EL (cell line): Measurements from ENCODE around the gene KBTBD2.
"Not testable (repeated sequence)": the region's sequence is repeated elsewhere in the genome, so short reads cannot be mapped to it uniquely, and the experiment has no call there.

Source experiments
- DNase-seq: peaks from one replicate; pipeline ENCODE4 v3.0.0-alpha.2; 2016

KBTBD2 gene

DNA sequence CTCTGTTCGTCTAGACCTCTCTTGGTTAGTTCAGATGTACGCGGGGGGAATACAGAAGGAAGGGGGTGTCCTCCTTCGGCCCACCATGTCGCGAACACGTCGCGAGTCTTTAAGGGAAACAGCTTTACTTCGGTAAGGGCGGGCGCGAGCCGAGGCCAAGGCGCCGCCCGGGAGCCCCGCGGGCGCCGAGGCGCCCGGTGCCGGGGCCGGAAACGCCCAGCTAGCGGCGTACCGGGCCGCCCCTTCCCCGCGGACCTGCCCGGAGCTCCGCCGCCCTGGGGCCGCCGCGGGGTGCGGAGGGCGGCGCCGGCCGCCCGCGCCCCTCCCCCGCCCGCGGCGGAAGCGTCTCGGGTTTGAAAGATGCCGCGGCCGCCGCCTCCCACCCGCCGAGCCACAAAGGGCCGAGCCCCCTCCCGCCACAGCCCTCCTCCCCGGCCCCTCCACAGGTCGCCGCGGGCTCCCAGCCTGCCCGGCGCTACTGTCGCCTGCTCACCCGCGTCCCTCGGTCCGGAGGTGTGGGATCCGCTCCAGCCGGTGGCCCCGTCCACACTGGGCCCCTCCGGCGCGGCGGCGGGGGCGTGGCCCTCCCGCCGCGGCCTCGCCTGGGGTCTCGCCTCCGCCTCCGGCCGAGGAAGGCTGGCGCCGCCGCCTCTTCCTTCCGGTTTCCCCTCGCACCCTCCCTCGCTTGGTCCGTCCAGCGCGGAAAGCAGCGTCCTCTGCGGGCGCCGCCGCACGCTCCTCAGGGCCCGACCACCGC is at the start of gene KBTBD2:
KBTBD2 (minus strand) TSS at position 718 of the 757 bp plus-strand sequence. CDS start 12,156 bp downstream, outside the sequence.
- DNase-seq = peak; percentile 90

DNA sequence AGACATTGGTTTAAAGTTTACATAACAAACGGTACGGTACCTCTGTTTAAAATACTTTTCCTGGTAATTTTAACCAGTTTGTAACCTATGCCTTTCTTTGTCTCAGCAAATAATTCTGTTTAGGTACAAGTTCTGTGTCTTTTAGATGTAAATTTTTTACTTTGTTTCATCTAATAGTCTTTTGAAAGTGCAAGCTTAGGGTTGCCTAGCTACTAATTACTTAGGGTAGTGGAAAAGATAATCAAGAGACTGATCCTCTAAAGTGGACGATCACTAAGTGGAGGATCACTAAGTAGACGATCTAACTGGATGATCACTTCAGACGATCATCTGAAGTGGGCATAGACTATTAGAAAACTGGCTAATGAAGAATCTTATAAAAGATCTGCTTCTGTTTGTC is 49.6 kb upstream of the KBTBD2 start:
- DNase-seq = no peak

DNA sequence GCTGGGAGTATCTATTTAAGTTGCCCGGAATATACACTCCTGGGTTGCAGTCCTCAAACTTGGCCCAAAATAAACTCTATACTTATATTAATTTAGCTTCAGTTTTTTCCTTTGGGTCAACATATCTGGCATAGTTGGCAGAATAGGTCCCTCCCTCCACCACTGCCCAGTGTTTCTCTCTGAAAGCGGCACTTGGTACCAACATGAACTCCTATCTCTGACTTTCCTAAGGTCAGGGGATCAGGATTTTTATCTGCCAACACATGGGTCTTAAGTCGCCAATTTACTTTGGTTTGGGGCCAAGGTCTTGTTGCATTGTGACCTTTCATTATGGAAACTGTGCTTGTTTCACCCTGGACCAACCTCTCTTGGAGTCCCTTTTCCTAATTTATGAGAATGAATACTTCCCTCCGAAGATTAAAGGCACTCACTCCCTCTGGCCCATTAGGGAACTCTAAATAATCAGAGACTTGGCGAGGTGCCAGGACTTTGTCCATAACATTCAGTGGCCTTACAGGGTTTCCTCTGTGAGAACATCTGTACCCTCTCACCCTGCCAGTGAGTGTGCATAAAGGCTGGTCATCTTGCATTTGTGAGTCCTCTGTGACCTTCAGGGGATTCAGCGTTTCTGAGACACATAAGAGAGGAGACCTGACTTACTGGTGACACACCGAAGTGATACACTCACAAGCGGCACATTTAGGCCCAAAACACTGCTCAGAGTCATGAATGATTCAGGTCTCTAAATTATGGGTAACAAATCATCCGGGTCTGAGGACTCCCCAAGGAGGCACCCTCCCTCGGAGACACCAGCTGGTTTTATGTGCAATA is 46.0 kb upstream of the KBTBD2 start:
- DNase-seq = peak; percentile 31

DNA sequence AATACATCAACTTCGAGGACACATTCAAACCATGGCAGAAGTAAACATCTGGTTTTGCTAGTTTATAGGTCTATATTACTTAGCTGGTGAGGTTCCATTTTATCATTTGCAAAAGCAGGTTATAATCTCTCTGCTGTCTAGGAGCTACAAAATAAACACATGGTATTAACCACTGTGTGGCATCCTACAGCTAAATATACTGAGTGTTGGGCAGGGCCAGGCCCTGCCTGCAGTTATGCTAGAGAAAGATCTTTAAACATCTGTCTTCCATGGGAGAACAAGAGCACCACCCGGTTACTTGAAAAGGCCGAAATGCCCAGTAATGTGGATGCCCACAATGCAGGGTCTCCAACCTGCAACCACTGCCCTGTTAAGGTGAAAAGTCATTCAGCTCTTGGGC is 45.1 kb upstream of the KBTBD2 start:
- no peak for DNase-seq

DNA sequence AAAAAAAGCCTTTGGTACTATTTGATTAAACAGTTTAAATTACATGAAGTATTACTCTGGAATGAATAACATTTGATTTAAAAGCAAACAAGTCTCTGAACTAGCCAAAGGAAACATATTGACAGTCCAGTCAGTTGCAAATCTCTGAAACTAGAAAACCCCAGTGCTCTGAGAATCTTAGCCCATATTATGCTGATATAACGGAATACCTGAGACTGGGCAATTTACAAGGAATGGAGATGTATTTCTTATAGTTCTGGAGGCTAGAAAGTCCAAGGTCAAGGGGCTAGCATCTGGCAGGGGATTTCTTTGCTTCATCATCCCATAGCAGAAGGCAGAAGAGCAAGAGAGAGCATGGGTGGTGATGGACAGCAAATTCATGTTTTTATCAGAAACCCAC is 44.0 kb upstream of the KBTBD2 start:
- no peak for DNase-seq

DNA sequence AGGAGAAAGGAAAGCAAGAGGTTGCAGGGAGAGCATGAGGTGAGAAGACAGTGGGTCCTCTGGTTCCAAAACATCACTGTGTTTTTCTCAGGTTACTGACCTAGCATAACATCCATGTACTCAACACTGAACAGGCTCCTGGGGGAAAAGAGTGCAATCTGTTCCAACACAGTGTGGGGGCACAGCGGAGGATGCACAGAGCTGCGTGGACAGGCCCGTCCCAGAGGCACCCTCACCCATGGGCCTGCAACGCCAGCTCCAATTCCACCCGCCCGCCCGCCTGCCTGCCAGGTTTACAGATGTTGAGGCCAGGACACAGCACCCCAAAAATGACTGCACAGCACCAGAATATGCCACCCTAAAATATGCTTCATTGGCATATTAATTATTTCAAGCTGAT is 38.8 kb upstream of the KBTBD2 start:
- DNase-seq = no peak

DNA sequence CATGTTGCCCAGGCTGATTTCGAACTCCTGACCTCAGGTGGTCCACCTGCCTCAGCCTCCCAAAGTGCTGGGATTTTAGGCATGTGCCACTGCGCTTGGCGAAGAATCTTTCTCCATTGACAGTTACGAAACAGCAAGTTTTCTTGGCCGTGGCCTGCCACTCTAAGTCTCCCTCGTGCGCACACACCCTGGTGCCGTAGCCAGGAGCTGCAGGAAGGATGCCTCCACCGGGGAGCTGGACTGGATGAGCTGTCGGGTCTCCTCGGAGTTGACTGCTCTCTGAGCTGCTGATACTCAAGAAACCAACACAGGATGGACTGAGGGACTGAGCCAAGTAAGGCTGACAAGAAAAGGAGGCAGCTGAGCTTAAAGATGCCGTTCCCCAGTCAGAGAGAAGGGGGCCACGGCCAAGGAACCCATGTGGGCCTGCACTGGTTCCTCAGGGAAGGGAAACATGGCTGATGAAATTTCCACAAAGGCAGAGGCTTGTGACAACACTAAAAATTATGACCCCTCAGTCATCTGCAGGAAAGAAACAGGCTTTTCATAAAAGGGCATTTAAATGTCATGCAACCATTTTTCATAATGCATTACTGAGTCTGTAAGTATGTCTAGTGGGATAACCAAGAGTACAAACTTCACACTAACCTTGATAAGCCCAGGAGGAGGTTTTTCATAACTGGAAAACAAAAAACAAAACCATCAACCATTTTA is 38.0 kb upstream of the KBTBD2 start:
- DNase-seq = no peak

DNA sequence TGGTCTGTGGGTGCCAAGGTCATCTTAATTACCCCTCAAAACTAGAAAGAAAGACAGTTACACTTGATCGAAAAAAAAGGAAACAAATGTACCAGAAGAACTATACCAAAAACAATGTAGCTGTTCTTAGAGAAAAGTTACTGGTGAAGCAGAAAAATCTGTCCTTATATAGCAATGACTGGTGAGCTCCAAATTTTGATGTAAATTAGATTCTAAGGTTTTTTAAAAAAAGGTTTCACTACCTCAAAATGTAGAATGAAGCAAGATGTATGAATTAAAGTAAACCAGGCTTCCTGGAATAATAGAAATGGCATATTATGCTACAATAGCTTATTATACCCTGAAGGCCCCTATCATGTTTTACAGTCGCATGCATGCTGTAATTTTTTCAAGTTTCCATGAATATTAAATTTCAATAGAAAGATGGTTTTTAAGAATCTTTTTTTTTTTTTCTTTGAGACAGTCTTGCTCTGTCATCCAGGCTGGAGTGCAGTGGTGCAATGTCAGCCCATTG is 37.3 kb upstream of the KBTBD2 start:
- no peak for DNase-seq

DNA sequence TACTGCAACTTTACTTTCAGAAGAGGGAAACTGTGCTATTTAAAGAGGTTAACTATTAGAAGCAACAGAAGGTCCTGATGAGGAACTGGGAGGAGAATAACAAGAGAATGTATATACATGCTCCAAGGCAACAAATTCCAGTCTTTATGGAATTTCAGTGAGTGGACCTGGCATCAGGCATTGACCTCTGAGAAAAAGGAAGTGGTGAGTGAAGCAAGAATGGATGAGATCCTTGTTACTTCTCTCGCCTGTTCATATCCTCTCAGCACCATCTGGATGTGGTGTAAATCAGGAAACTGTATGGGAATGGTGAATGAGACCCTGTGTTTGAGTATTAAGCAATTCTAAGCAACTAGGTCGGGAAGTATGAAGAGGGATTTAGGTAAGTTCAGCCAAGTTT is 30.3 kb upstream of the KBTBD2 start:
- DNase-seq = peak; percentile 57

DNA sequence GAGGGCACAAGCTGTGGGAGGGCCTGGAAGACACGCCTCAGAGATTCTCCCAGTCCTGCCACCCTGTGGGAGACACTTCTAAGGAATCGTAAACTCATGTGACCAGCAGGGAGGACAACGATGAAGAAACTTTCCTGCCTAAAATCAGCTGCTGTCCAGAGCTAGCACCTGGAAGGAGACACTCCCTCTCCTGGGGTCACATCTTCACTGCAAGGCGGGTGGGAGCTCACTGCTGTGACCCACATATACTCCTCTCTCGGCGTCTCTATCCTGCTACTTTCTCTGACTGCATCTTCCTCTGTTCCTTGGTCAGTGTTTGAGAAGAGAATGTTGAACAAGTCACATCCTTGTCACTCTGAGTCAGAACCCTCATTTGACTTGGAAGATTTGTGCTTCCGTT is 25.4 kb upstream of the KBTBD2 start:
- not testable (repeated sequence) for DNase-seq

DNA sequence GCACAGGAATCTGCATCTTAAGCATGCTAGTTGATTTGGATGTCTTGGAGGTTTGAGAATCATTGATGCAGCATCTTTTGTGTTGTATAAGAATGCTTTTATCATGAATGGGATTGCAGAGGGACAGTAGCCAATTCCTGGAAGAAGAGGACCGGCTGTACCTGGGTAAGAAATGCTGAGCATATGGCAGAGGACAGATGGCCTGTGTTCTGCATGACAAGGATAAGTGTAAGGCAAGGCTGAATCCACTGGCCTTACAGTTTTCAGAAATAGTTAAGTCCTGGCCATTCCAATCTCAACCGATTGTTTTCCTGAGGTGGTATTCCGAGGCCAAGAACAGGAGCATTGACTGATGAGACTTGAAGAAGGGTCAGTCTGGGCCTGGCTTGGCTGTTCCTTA is 24.4 kb upstream of the KBTBD2 start:
- no peak for DNase-seq

DNA sequence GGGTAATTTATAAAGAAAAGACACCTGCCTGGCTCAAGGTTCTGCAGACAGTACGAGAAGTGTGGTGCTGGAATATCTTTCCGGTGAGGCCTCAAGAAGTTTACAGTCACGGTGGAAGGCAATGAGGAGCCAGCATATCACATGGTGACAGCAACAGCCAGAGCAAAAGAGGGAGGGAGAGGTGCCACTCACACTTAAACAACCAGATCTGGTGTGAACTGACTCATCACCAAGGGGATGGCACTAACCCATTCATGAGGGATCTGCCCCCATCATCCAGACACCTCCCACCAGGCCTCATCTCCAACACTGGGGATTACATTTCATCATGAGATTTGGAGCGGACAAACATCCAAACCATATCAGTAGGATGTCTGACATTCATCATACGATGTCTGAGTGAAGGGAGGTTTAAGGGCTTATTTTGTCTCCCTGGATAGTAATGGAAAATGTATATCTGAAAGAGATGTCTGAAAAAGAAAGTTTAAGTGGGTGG is 23.5 kb upstream of the KBTBD2 start:
- no peak for DNase-seq

DNA sequence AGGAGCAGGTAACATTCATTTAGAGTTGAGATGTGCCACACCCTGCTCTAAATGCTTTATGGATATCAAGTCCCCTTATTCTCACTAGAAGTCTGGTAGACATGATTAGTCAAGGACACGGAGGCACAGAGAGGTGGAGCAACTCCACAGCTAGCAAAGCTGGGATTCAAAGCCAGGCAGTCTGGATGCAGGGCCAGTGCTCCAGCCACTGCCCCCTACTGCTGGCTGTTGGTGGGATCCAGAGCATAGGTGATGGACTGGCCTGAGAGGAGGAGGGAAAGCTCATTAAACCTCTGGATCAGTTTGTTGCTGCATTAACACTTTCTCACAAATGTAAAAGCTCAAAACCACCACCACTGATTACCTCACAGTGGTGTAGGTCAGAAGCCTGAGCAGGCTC is 22.6 kb upstream of the KBTBD2 start:
- DNase-seq = no peak

DNA sequence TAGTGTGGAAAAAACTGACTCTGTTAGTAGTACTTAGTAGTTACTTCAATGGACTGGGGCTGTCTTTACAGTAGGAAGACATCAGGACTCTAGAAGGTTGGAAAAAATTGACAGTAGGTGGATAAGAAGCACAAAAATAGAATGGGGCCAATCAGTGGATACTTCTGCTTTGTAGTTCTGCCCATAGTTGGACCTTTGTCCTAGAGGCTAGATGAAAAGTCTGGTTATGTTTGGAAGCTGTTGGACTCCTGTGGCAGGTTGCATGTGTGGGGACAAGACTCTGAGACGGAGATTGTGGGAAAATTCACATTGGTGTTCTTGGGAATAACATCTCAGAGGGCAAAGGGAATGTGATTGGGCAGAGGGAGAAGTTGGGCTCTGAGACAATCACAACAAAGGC is 18.6 kb upstream of the KBTBD2 start:
- no peak for DNase-seq

DNA sequence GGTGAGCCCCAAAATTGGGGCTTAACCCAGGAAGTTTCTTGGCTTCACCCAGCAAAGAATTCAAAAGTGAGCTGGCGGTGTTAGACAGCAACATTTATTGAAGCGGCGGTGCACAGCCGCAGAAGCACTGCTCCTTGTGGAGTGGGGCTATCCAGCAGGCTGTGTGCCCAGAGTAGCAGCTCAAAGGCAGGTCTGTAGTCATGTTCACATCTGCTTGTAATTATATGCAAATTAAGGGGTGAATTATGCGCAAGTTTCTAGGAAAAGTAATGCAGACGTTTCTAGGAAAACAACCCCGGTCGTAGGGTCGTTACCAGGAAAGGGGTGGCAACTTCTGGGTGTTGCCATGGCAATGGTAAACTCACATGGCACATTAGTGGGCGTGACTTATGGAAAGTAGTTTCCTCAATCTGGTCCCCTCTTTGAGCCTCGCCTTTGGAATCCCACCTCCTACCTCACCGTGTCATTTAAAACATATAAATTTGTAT is 13.7 kb upstream of the KBTBD2 start:
- DNase-seq = peak; percentile 82

DNA sequence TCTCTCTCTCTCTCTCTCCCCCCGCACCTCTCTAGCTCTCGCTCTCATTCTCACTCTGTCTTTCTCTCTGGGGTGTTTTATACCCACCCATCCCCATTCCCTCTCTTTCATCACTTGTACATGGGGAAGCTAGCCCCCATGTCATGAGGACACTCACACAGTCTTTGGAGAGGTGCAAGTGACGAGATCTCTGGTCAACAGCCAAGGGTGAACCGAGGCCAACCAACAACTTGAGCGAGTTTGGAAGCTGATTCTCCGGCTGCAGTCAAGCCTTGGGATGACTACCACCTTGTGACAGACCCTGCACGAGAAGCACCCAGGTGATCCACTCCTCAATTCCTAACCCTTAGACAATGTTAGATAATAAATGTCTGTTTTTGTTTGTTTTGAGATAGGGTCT is 10.1 kb upstream of the KBTBD2 start:
- no peak for DNase-seq

DNA sequence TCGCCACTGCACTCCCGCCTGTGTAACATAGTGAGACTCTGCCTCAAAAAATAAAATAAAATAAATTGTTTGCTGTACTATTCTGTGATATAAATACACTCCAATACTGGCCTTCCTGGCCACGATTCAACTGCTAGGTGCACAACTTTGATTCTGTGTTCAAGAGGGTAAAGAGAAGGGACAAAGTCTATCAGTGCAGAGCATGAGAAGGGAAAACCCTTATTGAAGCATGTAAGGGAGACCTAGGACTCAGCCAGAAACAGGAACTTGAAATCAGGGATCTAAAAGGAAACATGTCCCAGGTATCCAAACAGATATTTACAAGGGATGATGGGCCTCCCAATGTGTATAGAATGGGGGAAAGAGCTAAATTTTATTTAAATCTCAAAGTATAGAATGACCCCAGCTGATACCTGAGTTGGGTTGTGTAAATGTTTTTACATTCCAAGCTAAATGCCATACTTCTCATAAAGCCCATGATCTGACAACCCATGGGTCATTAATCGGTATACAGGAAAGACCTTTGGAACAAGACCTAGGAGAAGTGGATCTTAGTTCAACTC is 9.0 kb upstream of the KBTBD2 start:
- no peak for DNase-seq

DNA sequence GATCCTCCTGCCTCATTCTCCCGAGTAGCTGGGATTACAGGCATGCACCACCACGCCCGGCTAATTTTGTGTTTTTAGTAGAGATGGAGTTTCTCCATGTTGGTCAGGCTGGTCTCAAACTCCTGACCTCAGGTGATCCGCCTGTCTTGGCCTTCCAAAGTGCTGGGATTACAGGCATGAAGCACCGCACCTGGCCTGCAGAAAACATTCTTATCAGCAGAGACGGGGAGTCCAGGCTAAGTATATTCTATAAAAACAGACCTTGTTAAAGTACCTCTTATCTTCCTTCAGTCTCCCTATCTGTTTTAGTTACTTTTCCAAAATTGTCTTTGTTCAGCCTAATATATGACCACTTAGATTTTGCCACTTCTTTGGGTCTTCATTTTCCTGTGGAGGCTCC is 5.8 kb upstream of the KBTBD2 start:
- DNase-seq = not testable (repeated sequence)

DNA sequence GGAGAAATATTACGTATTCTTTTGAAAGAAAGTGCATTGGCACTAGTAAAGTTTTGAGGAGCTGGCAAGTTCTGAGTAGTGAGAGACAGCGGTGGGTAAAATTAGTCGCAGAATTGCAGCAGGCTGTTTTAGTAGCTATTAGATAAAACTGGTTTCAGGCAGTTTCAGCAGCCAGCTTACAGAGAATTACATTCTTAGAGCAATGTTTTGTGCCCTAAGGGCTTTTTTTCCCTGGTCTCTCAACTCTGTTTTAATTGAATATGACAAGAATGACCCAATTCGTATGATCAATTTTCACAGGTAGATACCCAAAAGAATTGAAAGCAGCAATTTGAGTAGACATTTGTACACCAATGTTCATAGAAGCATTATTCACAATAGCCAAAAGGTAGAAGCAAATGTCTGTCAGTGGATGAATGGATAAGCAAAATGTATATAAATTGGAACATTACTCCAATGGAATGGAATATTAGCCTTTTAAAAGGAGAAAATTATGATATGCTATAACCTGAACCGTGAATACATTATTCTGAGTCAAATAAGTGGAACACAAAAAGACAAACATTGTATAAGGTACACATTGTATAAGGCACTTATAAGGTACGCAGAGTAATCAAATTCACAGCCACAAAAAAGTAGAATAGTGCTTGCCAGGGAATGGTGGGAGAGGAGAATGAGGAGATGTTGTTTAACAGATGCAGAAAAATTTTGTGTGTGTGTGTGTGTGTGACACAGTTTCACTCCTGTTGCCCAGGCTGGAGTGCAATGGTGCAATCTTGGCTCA is 5.2 kb upstream of the KBTBD2 start:
- DNase-seq = no peak

DNA sequence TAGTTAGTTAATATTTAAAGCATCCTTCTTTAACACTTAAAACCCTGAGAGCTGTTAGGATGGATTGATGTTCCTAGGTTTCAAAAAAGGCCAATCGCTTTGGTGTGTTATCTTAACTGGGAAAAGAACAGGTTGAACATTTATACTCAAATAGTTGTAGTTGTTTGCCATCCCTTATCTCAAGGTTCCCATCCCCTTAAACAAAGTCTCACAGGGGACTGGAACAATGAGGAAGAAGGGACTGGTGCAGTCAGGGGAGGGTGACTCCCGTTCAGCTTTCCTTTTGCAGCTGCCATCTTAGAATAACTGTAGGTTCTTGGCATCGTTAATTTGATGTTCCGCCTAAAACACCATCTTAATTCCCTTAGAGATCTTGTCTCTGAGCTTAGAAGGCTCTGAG is 2.6 kb upstream of the KBTBD2 start:
- DNase-seq = no peak

DNA sequence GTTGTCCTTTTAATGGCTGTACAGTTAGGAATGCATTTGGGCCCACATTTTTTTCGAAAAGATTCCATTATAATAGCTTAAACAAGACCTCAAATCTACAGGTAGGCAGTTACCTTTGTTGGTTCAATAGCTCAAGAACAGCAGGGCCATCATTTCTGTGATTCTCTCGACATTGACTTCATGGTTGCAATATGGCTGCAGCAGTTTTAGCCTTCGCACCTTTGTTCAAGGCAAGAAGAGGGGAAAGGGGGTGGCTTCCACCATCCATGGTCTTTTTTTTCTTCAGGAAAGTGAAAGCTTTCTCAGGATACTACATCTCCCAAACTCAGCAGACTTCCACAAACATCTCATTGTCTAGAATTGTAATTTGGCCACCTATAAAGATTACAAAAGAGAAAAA is 2.2 kb upstream of the KBTBD2 start:
- DNase-seq = no peak

DNA sequence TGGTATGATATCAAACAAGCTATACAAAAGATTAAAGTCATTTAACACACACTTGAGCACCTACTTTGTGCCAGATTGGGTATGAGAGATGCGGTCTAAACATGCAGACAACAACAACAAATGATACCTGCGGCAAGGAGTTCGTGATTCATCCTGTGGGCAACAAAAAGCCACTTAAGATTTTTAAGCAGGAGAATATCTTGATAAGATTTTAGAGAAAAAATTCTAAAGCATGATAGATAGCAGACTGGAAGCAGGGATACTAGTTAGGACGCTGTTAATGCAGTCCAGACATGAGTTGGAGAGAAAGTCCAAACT is 1.6 kb upstream of the KBTBD2 start:
- no peak for DNase-seq
